ENCODE data around the gene LHFPL2. TPM values are rescaled to one million over a fixed set of nuclear protein-coding genes. Genes with fewer than 3 reads are reported as not detected.

Gene LHFPL2
- total and polyA plus RNA-seq, 9 of the 15 experiments (the other 6 are each of a cell fraction or from before 2014, with no cell fraction given) = 1.0 to 6.6 (median 4.6) TPM

GRCh38 chr5:78527054-78527859 is 121.3 kb downstream of the LHFPL2 start (continued):
- TF ChIP-seq PKNOX1 (IDR thresholded peaks at IDR 0.05) (peak; percentile 52), ZBTB2 (IDR thresholded peaks at IDR 0.05) (no peak), DACH1 (IDR thresholded peaks at IDR 0.05; ENCODE audit: partially characterized antibody) (peak; percentile 67), TEAD4 (IDR thresholded peaks at IDR 0.05; ENCODE audit: low read length) (peak; percentile 69; the same call in 1 of the 2 replicates), TEAD4 (CRISPR knock-in tag; IDR thresholded peaks at IDR 0.05; ENCODE audit: borderline replicate concordance) (no peak), ZFX (CRISPR knock-in tag; IDR thresholded peaks at IDR 0.05) (no peak), BACH1 (tag; IDR thresholded peaks at IDR 0.05) (peak; percentile 99), CTBP1 (IDR thresholded peaks at IDR 0.05; ENCODE audit: borderline replicate concordance) (no peak), NRF1 (conservative IDR thresholded peaks at IDR 0.05 in 1 of 2, IDR thresholded peaks at IDR 0.05 in 1 of 2) (no peak), MYBL2 (IDR thresholded peaks at IDR 0.05; ENCODE audit: low read depth) (no peak), MYBL2 (CRISPR knock-in tag; IDR thresholded peaks at IDR 0.05; ENCODE audit: borderline replicate concordance) (no peak), RB1 (IDR thresholded peaks at IDR 0.05; ENCODE audit: low read depth) (peak; percentile 34; the same call in 1 of the 2 replicates), MNT (conservative IDR thresholded peaks at IDR 0.05) (peak in 1 of 2 experiments; percentile 38; a peak in 1 of 4 replicates), PCBP1 (IDR thresholded peaks at IDR 0.05; ENCODE audit: low read depth, low read length, poor library complexity, severe bottlenecking) (no peak), EP300 (IDR thresholded peaks at IDR 0.05; ENCODE audit: low read length) (peak; percentile 72), RBM39 (optimal IDR thresholded peaks at IDR 0.05; ENCODE audit: low read depth, low read length) (no peak), THRB (CRISPR knock-in tag; conservative IDR thresholded peaks at IDR 0.05) (no peak), HMBOX1 (IDR thresholded peaks at IDR 0.05) (peak; percentile 63; the same call in 1 of the 2 replicates), ZNF24 (IDR thresholded peaks at IDR 0.05) (no peak), LCOR (CRISPR knock-in tag; IDR thresholded peaks at IDR 0.05) (no peak), RFX1 (IDR thresholded peaks at IDR 0.05) (peak; percentile 79), FOXP1 (CRISPR knock-in tag; IDR thresholded peaks at IDR 0.05) (no peak), ZBED1 (IDR thresholded peaks at IDR 0.05) (no peak), PTBP1 (IDR thresholded peaks at IDR 0.05; ENCODE audit: low read depth, low read length) (no peak)

Data from K562 (cell line).